Caco-2 (cell line): ENCODE measurements around the gene FBXO47. TPM values are rescaled to one million over a fixed set of nuclear protein-coding genes. Genes with fewer than 3 reads are reported as not detected.

Experiments used
- BruUV-seq: library from RNA; stranded (reverse); fragments of 400-500 nt; replicated peaks from 2 replicates; lab custom pipeline; 2021; lab: Mats Ljungman, UMichigan
- CTCF ChIA-PET: fragments of 300-600 bp; sonication (Branson Sonifier 250); formaldehyde crosslinking; loops from one replicate; lab custom pipeline; 2022; ENCODE audit warnings: antibody characterized with exemption; lab: Charles Lee
- POLR2A ChIA-PET: fragments of 300-600 bp; sonication (Branson Sonifier 250); formaldehyde crosslinking; loops from one replicate; lab custom pipeline; 2022; ENCODE audit warnings: antibody characterized with exemption; lab: Charles Lee
- DNase-seq, 2 experiments: peaks; one replicate each; pipeline versions ENCODE4 v3.0.0 to v3.0.0-alpha.2; 2020 to 2022
- H3K27me3 ChIP-seq: replicated peaks from 2 replicates; pipeline ENCODE4 v1.6.0; 2011; ENCODE audit warnings: low read length; ENCODE audit not compliant: control insufficient read depth, insufficient read depth
- H3K36me3 ChIP-seq: 2 replicates; pipeline ENCODE4 v1.5.1; 2011; ENCODE audit warnings: low read length; ENCODE audit not compliant: control insufficient read depth, insufficient read depth
- H3K4me1 ChIP-seq: fragments of 250-450 bp; sonication (Bioruptor Pico); 2 replicates; pipeline ENCODE4 v1.5.1; 2020; ENCODE audit warnings: mild to moderate bottlenecking
- H3K4me3 ChIP-seq: 2 replicates; pipeline ENCODE4 v1.5.1; 2011; ENCODE audit warnings: low read depth, mild to moderate bottlenecking, control low read depth, low read length
- H3K9me3 ChIP-seq: fragments of 250-450 bp; sonication (Bioruptor Pico); 2 replicates; pipeline ENCODE4 v1.5.1; 2020; ENCODE audit warnings: mild to moderate bottlenecking, moderate library complexity
- H3K27ac Mint-ChIP-seq: one replicate; pipeline ENCODE4 v1.8.0; 2022; ENCODE audit warnings: mixed read lengths; ENCODE audit not compliant: unreplicated experiment
- H3K27me3 Mint-ChIP-seq: one replicate; pipeline ENCODE4 v1.8.0; 2022; ENCODE audit warnings: mixed read lengths; ENCODE audit not compliant: insufficient read depth, unreplicated experiment
- H3K36me3 Mint-ChIP-seq: one replicate; pipeline ENCODE4 v1.8.0; 2022; ENCODE audit warnings: mild to moderate bottlenecking, mixed read lengths; ENCODE audit not compliant: insufficient read depth, unreplicated experiment
- H3K4me1 Mint-ChIP-seq: one replicate; pipeline ENCODE4 v1.8.0; 2022; ENCODE audit warnings: low read depth, mixed read lengths; ENCODE audit not compliant: unreplicated experiment
- H3K4me3 Mint-ChIP-seq: one replicate; pipeline ENCODE4 v1.8.0; 2022; ENCODE audit warnings: mild to moderate bottlenecking, moderate library complexity, mixed read lengths; ENCODE audit not compliant: unreplicated experiment
- H3K9me3 Mint-ChIP-seq: one replicate; pipeline ENCODE4 v1.8.0; 2022; ENCODE audit warnings: mixed read lengths; ENCODE audit not compliant: unreplicated experiment
- intact Hi-C: fragments of 100-400 bp; cut with micrococcal nuclease; formaldehyde crosslinking; loops from one replicate; pipeline ENCODE4 v1.10.0; 2022; ENCODE audit not compliant: unreplicated experiment
- total RNA-seq: library from RNA; stranded (reverse); gene quantifications from 2 replicates; pipeline ENCODE4 v1.2.3, GENCODE V29; 2022
- TF ChIP-seq, protein P1 (sequence below), 2 experiments: fragments of 200-600 bp in 1 of 2; IDR thresholded peaks; 1 replicate in 1 of 2; 2 replicates in 1 of 2; pipeline versions ENCODE4 v1.5.1 to v1.8.0; 2011 to 2022; ENCODE audit warnings: antibody characterized with exemption in 1 of 2, control low read depth in 1 of 2, inconsistent platforms in 1 of 2, low read depth in 1 of 2, low read length in 1 of 2, mild to moderate bottlenecking in 1 of 2, moderate library complexity in 1 of 2; ENCODE audit not compliant: insufficient read depth in 1 of 2, severe bottlenecking in 1 of 2, unreplicated experiment in 1 of 2

Gene FBXO47
- total RNA-seq, 1 experiment from 2014 or later = not detected

- TF ChIP-seq, protein P1, sequence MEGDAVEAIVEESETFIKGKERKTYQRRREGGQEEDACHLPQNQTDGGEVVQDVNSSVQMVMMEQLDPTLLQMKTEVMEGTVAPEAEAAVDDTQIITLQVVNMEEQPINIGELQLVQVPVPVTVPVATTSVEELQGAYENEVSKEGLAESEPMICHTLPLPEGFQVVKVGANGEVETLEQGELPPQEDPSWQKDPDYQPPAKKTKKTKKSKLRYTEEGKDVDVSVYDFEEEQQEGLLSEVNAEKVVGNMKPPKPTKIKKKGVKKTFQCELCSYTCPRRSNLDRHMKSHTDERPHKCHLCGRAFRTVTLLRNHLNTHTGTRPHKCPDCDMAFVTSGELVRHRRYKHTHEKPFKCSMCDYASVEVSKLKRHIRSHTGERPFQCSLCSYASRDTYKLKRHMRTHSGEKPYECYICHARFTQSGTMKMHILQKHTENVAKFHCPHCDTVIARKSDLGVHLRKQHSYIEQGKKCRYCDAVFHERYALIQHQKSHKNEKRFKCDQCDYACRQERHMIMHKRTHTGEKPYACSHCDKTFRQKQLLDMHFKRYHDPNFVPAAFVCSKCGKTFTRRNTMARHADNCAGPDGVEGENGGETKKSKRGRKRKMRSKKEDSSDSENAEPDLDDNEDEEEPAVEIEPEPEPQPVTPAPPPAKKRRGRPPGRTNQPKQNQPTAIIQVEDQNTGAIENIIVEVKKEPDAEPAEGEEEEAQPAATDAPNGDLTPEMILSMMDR (IDR thresholded peaks at IDR 0.05; ENCODE audit: insufficient read depth in 1 of 2, low read depth in 1 of 2, low read length in 1 of 2, severe bottlenecking in 1 of 2, unreplicated experiment in 1 of 2) = no peak
- no peaks in the 10 kb centered on the region for H3K9me3 ChIP-seq
- no peak overlapping the region for H3K4me3 ChIP-seq
- peaks cover 5% of the 10 kb centered on the region; the same call in 1 of the 2 replicates for H3K36me3 ChIP-seq
- Mint-ChIP-seq H3K9me3 (no peaks in the 10 kb centered on the region), H3K4me1 (peaks cover 5% of the 10 kb centered on the region), H3K36me3 (peaks cover 50% of the 10 kb centered on the region), H3K27ac (no peak overlapping the region), H3K27me3 (no peaks in the 10 kb centered on the region), H3K4me3 (no peak overlapping the region)
- ChIA-PET POLR2A (no interaction called here), CTCF (interaction anchor here (0.7 kb wide), 1 partner anchor 217 kb away, joined by 5 read pairs; no protein-coding TSS in a partner anchor)
- intact Hi-C loops = no loop called here
- no TSS peak for BruUV-seq
- peaks cover 10% of the 10 kb centered on the region for H3K4me1 ChIP-seq
- DNase-seq = no peak
- H3K27me3 ChIP-seq = no peaks in the 10 kb centered on the region
These were observed 62.3 kb downstream of the FBXO47 start for GRCh38 chr17:38904892-38905291.

GRCh38 chr17:38903404-38903803, 63.8 kb downstream of the FBXO47 start:
- POLR2A ChIA-PET = no interaction called here
- no peak overlapping the region for H3K4me3 Mint-ChIP-seq

DNA sequence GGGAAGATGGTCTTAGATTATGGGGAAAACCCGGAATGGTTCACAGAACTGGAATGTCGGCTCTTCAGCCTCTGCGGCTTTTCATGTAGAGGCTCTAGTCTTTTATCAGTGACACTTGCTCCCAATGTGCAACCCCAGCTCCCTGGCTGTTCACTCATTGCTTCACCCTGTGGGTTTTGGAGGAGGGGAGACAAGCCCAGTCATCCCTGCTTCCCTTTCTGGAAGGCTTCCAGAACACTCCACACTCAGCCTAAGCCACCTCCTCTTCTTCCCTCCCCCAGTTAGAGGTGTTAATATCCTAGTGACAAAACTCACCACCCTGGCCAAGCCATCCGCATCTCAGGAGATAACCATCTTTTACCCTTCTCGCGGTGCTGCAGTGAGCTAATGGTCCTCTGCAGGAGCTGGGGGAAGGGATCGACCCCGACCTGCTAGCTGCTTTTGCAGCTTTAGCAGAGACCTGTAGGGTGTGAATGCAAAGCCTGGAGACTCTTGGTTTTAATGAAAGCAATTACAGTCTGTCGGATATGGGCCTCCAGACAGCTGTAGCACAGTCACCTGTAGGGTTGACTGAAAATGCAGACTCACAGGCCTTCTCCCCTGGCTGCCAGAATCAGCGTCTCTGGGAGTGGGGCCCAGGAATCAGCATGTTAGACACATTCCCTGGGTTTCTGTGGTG, 66.1 kb downstream of the FBXO47 start:
- no TSS peak for BruUV-seq
- Mint-ChIP-seq H3K9me3 (no peaks in the 10 kb centered on the region), H3K36me3 (peaks cover 67% of the 10 kb centered on the region), H3K4me3 (no peak overlapping the region), H3K4me1 (peaks cover 18% of the 10 kb centered on the region), H3K27me3 (no peaks in the 10 kb centered on the region), H3K27ac (peak overlapping the region; percentile 15)
- TF ChIP-seq, protein P1 (IDR thresholded peaks at IDR 0.05; ENCODE audit: insufficient read depth in 1 of 2, low read depth in 1 of 2, low read length in 1 of 2, severe bottlenecking in 1 of 2, unreplicated experiment in 1 of 2) = no peak
- no peaks in the 10 kb centered on the region for H3K27me3 ChIP-seq
- H3K4me1 ChIP-seq = peaks cover 22% of the 10 kb centered on the region
- H3K9me3 ChIP-seq = no peaks in the 10 kb centered on the region
- H3K36me3 ChIP-seq = peaks cover 2% of the 10 kb centered on the region; the same call in 1 of the 2 replicates
- CTCF ChIA-PET = interaction anchor here (0.6 kb wide), 1 partner anchor 18 kb away, joined by 3 read pairs; no protein-coding TSS in a partner anchor
- intact Hi-C loops = no loop called here
- POLR2A ChIA-PET = interaction anchor here (0.6 kb wide), 2 partner anchors 16 to 31 kb away, joined by 3 to 4 read pairs; partner anchors contain the start of gene LASP1
- H3K4me3 ChIP-seq = no peak overlapping the region
- peak in 1 of 2 experiments; percentile 55 for DNase-seq

More at GRCh38 chr17:38903404-38903803, 63.8 kb downstream of the FBXO47 start:
- no peak overlapping the region for H3K4me3 ChIP-seq
- H3K27me3 ChIP-seq = no peaks in the 10 kb centered on the region
- H3K4me1 ChIP-seq = peaks cover 12% of the 10 kb centered on the region
- no peaks in the 10 kb centered on the region for H3K27me3 Mint-ChIP-seq
- TF ChIP-seq, protein P1 (IDR thresholded peaks at IDR 0.05; ENCODE audit: insufficient read depth in 1 of 2, low read depth in 1 of 2, low read length in 1 of 2, severe bottlenecking in 1 of 2, unreplicated experiment in 1 of 2) = no peak
- intact Hi-C loops = no loop called here
- peaks cover 11% of the 10 kb centered on the region for H3K4me1 Mint-ChIP-seq
- CTCF ChIA-PET = no interaction called here
- H3K9me3 ChIP-seq = no peaks in the 10 kb centered on the region
- no peak overlapping the region for H3K27ac Mint-ChIP-seq
- no peak for DNase-seq
- no peaks in the 10 kb centered on the region for H3K9me3 Mint-ChIP-seq
- H3K36me3 Mint-ChIP-seq = peaks cover 59% of the 10 kb centered on the region
- BruUV-seq = no TSS peak
- peaks cover 5% of the 10 kb centered on the region; the same call in 1 of the 2 replicates for H3K36me3 ChIP-seq
